Measurements from ENCODE around the gene PTPRK.

Gene PTPRK

DNA sequence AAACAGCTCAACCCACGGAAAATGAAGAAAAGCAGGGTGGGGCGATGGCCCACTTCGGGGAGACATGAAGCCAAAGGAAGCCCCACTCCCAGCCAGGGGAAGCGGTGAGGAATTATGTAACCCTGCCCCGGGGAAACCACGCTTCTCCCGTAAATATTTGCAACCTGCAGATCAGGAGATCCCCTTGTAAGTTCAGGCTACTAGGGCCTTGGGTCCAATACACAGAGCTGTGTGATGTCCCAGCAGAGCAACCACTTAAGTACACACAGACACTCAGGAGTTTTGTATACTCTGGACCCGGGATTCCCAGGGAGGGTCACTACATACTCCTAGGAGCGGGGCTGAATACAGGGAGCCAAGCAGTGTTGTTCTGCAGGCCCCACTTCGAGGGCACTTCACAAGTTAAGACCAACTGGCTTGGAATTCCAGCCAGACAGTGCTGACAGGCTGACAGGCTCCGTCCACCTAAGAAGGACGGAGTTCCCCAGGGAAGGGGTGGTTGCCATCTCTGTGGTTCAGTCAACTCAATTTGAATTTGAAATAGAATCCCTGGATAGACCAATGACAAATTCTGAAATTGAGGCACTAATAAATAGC, 318.1 kb downstream of the PTPRK start:
- no peak for TF ChIP-seq TEAD4 (IDR thresholded peaks at IDR 0.05)
- TF ChIP-seq FOXM1 (IDR thresholded peaks at IDR 0.05; ENCODE audit: borderline replicate concordance, low read depth): no peak

DNA sequence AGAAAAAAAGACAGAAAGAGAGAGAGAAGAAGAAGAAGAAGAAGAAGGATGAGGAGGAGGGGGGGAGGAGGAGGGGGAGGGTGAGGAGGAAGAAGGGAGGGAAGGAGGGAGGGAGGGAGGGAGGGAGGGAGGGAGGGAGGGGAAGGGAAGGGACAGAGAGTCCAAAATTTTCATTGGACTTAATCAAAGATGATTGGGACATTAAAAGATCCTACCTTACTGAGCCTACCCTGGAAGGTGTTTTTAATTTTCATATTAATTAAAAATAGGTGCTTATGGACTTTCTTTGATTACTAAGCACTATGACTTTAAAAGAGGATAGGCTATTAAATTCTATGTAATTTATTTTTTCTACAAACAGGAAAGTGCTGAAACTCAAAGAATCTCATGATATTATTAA, 319.6 kb downstream of the PTPRK start:
- TF ChIP-seq, protein P1, sequence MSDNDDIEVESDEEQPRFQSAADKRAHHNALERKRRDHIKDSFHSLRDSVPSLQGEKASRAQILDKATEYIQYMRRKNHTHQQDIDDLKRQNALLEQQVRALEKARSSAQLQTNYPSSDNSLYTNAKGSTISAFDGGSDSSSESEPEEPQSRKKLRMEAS (IDR thresholded peaks at IDR 0.05): no peak
- TF ChIP-seq EP300 (IDR thresholded peaks at IDR 0.05; ENCODE audit: borderline replicate concordance): no peak
- TF ChIP-seq, protein P2, sequence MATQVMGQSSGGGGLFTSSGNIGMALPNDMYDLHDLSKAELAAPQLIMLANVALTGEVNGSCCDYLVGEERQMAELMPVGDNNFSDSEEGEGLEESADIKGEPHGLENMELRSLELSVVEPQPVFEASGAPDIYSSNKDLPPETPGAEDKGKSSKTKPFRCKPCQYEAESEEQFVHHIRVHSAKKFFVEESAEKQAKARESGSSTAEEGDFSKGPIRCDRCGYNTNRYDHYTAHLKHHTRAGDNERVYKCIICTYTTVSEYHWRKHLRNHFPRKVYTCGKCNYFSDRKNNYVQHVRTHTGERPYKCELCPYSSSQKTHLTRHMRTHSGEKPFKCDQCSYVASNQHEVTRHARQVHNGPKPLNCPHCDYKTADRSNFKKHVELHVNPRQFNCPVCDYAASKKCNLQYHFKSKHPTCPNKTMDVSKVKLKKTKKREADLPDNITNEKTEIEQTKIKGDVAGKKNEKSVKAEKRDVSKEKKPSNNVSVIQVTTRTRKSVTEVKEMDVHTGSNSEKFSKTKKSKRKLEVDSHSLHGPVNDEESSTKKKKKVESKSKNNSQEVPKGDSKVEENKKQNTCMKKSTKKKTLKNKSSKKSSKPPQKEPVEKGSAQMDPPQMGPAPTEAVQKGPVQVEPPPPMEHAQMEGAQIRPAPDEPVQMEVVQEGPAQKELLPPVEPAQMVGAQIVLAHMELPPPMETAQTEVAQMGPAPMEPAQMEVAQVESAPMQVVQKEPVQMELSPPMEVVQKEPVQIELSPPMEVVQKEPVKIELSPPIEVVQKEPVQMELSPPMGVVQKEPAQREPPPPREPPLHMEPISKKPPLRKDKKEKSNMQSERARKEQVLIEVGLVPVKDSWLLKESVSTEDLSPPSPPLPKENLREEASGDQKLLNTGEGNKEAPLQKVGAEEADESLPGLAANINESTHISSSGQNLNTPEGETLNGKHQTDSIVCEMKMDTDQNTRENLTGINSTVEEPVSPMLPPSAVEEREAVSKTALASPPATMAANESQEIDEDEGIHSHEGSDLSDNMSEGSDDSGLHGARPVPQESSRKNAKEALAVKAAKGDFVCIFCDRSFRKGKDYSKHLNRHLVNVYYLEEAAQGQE (IDR thresholded peaks at IDR 0.05; ENCODE audit: low read depth): no peak

DNA sequence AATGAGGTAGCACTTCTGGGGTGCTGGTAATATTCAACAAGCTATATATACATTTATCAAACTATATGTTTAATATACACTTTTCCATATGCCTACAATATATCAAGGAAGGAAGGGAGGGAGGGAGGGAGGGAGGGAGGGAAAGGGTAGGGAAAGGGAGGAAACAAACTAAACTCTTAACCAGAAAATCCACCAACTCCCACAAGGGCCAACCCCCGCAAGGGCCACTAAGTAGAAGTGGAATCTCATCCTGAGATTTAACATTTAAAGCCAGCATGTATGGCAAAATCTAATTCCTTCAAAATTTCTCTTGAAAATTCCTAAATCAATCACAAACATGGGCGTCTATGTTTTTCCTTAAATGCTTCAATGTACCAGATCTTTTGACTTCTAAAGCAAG, 320.9 kb downstream of the PTPRK start:
- TF ChIP-seq EP300 (IDR thresholded peaks at IDR 0.05; ENCODE audit: borderline replicate concordance) (no peak), RAD21 (IDR thresholded peaks at IDR 0.05; ENCODE audit: low read depth) (no peak)

DNA sequence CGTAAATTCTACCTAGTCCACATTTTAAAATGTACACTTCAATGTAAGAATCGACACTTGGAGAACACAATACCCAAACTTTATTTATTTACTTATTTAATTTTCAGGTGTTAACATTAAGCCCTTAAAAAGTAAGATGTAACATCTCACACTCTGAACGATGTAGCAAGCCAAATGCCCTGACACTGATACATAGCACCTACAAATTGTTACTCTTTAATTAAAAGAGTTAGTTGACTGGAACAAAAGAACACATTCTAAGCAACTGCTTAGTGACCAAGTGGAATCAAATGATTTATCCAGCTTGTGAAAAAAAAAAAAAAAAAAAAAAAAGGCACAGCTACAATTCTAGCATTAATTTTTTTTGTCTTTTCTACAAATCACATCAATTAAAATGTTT, 327.4 kb downstream of the PTPRK start:
- TF ChIP-seq ZBTB7A (IDR thresholded peaks at IDR 0.05; ENCODE audit: low read depth) (no peak), TCF12 (IDR thresholded peaks at IDR 0.05; ENCODE audit: low read depth) (no peak), EGR1 (IDR thresholded peaks at IDR 0.05) (no peak), FOXM1 (IDR thresholded peaks at IDR 0.05; ENCODE audit: borderline replicate concordance, low read depth) (no peak)
- TF ChIP-seq, protein P2 (IDR thresholded peaks at IDR 0.05; ENCODE audit: low read depth): no peak

DNA sequence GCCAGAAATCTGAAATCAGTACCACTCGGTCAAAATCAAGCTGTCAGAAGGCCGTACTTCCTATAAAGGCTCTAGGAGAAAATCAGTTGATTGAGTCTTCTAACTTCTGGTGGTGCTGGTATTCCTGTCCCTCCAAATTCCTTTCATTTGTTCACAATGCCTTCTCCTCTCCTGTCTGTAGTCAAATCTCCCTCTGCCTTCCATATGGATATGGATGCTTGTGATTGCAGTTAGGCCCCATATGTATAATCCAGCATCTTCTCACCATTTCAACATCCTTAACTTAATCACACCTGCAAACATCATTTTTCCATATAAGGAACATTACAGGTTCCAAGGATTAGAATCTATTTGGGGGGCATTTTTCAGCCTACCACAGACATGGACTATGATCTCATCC, 331.7 kb downstream of the PTPRK start:
- TF ChIP-seq RAD21 (IDR thresholded peaks at IDR 0.05; ENCODE audit: low read depth) (no peak), TCF12 (IDR thresholded peaks at IDR 0.05; ENCODE audit: low read depth) (no peak), YY1 (IDR thresholded peaks at IDR 0.05; ENCODE audit: low read depth) (no peak), TAF1 (IDR thresholded peaks at IDR 0.05; ENCODE audit: low read depth) (no peak), CREB1 (IDR thresholded peaks at IDR 0.05; ENCODE audit: low read depth) (no peak), TEAD4 (IDR thresholded peaks at IDR 0.05) (no peak), EGR1 (IDR thresholded peaks at IDR 0.05) (no peak), CEBPB (IDR thresholded peaks at IDR 0.05) (no peak)
- TF ChIP-seq, protein P3, sequence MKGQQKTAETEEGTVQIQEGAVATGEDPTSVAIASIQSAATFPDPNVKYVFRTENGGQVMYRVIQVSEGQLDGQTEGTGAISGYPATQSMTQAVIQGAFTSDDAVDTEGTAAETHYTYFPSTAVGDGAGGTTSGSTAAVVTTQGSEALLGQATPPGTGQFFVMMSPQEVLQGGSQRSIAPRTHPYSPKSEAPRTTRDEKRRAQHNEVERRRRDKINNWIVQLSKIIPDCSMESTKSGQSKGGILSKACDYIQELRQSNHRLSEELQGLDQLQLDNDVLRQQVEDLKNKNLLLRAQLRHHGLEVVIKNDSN (IDR thresholded peaks at IDR 0.05): no peak
- TF ChIP-seq, protein P1 (IDR thresholded peaks at IDR 0.05): no peak

DNA sequence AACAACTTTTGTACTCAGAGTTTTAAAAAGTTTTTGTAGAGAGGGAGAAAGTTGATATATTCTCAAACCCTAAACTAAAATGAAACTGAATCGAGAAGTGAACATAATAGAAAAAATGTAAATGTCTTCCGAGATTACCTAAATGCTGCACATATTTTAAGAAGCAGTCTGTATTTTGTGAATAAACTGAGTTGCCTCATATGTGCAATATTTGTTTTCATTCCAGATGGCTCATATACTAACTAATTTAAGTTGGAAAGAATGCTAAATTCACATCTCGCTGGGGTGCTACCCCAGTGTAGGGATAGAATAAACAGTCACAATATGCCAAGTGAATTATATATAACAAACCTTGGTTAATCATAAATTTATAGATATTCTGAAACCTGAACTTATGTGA, 333.7 kb downstream of the PTPRK start:
- TF ChIP-seq, protein P3 (IDR thresholded peaks at IDR 0.05): no peak
- TF ChIP-seq ZBTB7A (IDR thresholded peaks at IDR 0.05; ENCODE audit: low read depth) (no peak), TCF12 (IDR thresholded peaks at IDR 0.05; ENCODE audit: low read depth) (no peak), TEAD4 (IDR thresholded peaks at IDR 0.05) (no peak), EP300 (IDR thresholded peaks at IDR 0.05; ENCODE audit: borderline replicate concordance) (no peak), TAF1 (IDR thresholded peaks at IDR 0.05; ENCODE audit: low read depth) (no peak), YY1 (IDR thresholded peaks at IDR 0.05; ENCODE audit: low read depth) (no peak), FOXM1 (IDR thresholded peaks at IDR 0.05; ENCODE audit: borderline replicate concordance, low read depth) (no peak), CEBPB (IDR thresholded peaks at IDR 0.05) (no peak), EGR1 (IDR thresholded peaks at IDR 0.05) (no peak), CREB1 (IDR thresholded peaks at IDR 0.05; ENCODE audit: low read depth) (no peak)
- TF ChIP-seq, protein P1 (IDR thresholded peaks at IDR 0.05): no peak
- TF ChIP-seq, protein P2 (IDR thresholded peaks at IDR 0.05; ENCODE audit: low read depth): no peak

Measured in Ishikawa (cell line).